Neutrophil (primary cell): ENCODE measurements around the gene CACNA1S.

Experiments used
- H3K27ac ChIP-seq: fragments of 200-600 bp; sonication (generic); 2 replicates; pipeline ENCODE4 v1.5.1; 2016; ENCODE audit warnings: mild to moderate bottlenecking, moderate library complexity
- H3K27me3 ChIP-seq: fragments of 200-600 bp; sonication (generic); 2 replicates; pipeline ENCODE4 v1.6.0; 2016; ENCODE audit warnings: mild to moderate bottlenecking
- H3K36me3 ChIP-seq: fragments of 200-600 bp; sonication (generic); 2 replicates; pipeline ENCODE4 v1.5.1; 2017
- H3K4me1 ChIP-seq, 2 experiments: fragments of 200-600 bp in 1 of 2; sonication (generic) in 1 of 2; 1 replicate in 1 of 2; 2 replicates in 1 of 2; pipeline versions ENCODE4 v1.5.1 to v1.6.1; 2013 to 2016; ENCODE audit warnings: low read depth in 1 of 2, low read length in 1 of 2, mild to moderate bottlenecking in 1 of 2, moderate library complexity in 1 of 2; ENCODE audit not compliant: control insufficient read depth in 1 of 2, insufficient read depth in 1 of 2
- H3K4me3 ChIP-seq, 2 experiments: fragments of 200-600 bp in 1 of 2; sonication (generic) in 1 of 2; 1 replicate in 1 of 2; 2 replicates in 1 of 2; pipeline ENCODE4 v1.5.1; 2013 to 2016; ENCODE audit warnings: low read depth in 1 of 2, low read length in 1 of 2, mild to moderate bottlenecking in 1 of 2, moderate library complexity in 1 of 2
- H3K9me3 ChIP-seq: fragments of 200-600 bp; sonication (generic); 2 replicates; pipeline ENCODE4 v1.5.1; 2016
- CTCF ChIP-seq: fragments of 200-600 bp; sonication (generic); IDR thresholded peaks from 2 replicates; pipeline ENCODE4 v1.5.1; 2016; ENCODE audit warnings: antibody characterized with exemption

The CACNA1S gene

GRCh38 chr1:201113451-201114244, 1.4 kb upstream of the CACNA1S start:
- Histone ChIP-seq H3K36me3 (no peaks in the 10 kb centered on the region), H3K9me3 (no peaks in the 10 kb centered on the region), H3K4me3 (peak overlapping the region; percentile 35 to 58), H3K27ac (no peak overlapping the region), H3K27me3 (peaks cover 72% of the 10 kb centered on the region), H3K4me1 (peaks cover 8 to 12% of the 10 kb centered on the region in 2 experiments)
- no peak for TF ChIP-seq CTCF

GRCh38 chr1:201112926-201113325, 700 bp upstream of the CACNA1S start:
- no peaks in the 10 kb centered on the region for H3K9me3 ChIP-seq

GRCh38 chr1:201111672-201112071, 554 bp downstream of the CACNA1S start:
- no peak overlapping the region for H3K4me3 ChIP-seq
- peaks cover 8 to 12% of the 10 kb centered on the region in 2 experiments for H3K4me1 ChIP-seq
- H3K9me3 ChIP-seq = no peaks in the 10 kb centered on the region
- no peak for TF ChIP-seq CTCF
- H3K27me3 ChIP-seq = peaks cover 52% of the 10 kb centered on the region
- H3K27ac ChIP-seq = no peak overlapping the region
- H3K36me3 ChIP-seq = no peaks in the 10 kb centered on the region

More at GRCh38 chr1:201112926-201113325, 700 bp upstream of the CACNA1S start:
- Histone ChIP-seq H3K4me1 (peaks cover 8 to 12% of the 10 kb centered on the region in 2 experiments), H3K27me3 (peaks cover 64% of the 10 kb centered on the region), H3K36me3 (no peaks in the 10 kb centered on the region), H3K27ac (no peak overlapping the region), H3K4me3 (no peak overlapping the region)
- no peak for TF ChIP-seq CTCF

GRCh38 chr1:201111156-201111555, 1.1 kb downstream of the CACNA1S start:
- no peak overlapping the region for H3K27ac ChIP-seq
- H3K9me3 ChIP-seq = no peaks in the 10 kb centered on the region

GRCh38 chr1:201110616-201111015, 1.6 kb downstream of the CACNA1S start:
- no peak for TF ChIP-seq CTCF
- H3K4me3 ChIP-seq = no peak overlapping the region
- no peaks in the 10 kb centered on the region for H3K9me3 ChIP-seq
- H3K27ac ChIP-seq = no peak overlapping the region
- peaks cover 41% of the 10 kb centered on the region for H3K27me3 ChIP-seq
- peaks cover 8 to 12% of the 10 kb centered on the region in 2 experiments for H3K4me1 ChIP-seq
- H3K36me3 ChIP-seq = no peaks in the 10 kb centered on the region

More at GRCh38 chr1:201111156-201111555, 1.1 kb downstream of the CACNA1S start:
- no peak for TF ChIP-seq CTCF
- H3K27me3 ChIP-seq = peaks cover 47% of the 10 kb centered on the region
- no peak overlapping the region for H3K4me3 ChIP-seq
- H3K4me1 ChIP-seq = peaks cover 8 to 12% of the 10 kb centered on the region in 2 experiments
- no peaks in the 10 kb centered on the region for H3K36me3 ChIP-seq
